Putamen (tissue), 1 donor: Measurements from ENCODE around the gene TNFAIP8.

Source experiments
- DNase-seq: peaks from one replicate; pipeline ENCODE4 v3.0.0-alpha.2; 2016; ENCODE audit warnings: low spot score

TNFAIP8 gene

DNA sequence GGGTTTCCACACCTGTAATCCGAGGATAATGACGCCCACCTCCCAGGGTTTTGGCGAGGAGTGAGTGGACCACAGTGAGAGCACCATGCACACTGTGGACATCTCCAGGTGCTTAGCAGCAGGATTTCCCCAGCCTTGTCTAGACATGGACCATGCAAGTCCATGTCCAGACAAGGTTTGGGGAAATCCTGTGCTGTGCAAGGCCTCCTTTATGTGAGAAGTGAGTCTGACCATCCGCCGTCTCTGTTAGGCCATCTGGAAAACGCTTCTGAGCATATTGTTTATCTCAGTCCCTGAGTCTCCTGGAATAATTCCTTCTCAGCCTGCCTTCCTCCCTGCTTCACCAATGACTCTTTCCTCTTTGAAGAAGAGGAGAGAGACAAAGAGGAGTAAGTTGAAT, 26.2 kb upstream of the TNFAIP8 start:
- no peak for DNase-seq

DNA sequence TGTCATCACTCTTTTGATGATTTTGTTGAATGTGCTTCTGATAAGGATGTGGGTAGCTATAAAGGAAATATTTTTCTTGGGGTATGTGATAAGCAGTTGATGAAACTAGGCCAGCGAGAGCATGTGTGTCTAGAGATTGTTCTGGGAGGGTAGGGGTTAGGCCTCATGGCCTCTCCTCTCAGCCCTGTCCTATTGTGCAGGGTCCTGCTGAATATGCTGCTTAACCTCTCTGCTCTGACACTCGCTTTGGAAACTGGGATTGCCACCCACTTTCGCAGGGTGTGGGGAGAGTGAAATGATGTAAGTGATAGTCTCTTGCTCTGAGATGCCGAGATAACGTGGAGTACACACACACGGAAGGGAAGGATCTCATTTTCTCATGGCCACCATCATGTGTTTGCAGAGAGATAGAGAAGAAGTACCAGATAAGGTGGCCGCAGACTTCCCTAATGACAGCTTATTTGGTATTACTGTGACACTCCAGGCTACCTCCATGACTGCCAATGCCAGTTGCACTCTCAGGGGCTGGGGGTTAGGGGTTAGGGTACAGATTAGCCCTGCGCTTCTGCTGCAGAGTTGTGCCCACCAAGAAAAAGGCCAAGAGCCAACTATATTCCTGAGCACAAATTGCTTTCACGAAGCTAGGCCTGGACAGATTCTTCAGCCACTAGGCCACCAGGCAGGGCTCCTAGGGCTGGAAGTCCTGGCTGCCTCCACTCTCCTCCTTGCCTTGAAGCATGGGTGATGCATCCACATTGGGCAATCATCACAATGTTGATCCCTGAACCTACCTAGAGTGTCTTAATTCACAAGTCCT, 25.2 kb upstream of the TNFAIP8 start:
- DNase-seq: no peak

DNA sequence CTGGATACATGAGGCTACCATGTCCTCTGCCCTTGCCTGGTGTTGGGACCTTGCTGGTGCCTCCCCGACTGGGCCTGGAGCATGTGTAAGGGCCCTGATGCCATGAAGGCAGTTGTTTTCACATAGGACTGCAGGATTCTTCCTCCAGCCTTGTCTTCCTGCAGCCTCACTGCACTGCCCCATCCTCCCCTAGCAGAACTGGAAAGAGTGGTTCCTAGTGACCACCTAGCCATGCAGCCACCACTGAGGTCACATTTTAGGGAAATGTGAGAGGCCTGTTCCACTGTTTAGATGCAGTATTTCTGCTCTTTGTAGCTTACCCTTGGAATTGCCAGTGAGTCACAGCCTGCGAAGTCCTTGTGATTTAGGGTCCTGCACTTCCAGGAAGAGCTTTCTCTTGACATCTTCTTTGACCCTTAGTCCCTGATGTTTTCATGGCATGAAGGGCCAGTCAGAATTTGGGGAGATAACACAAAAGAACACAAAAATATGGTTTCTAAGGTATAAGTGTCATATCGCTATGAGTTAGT, 24.2 kb upstream of the TNFAIP8 start:
- no peak for DNase-seq

DNA sequence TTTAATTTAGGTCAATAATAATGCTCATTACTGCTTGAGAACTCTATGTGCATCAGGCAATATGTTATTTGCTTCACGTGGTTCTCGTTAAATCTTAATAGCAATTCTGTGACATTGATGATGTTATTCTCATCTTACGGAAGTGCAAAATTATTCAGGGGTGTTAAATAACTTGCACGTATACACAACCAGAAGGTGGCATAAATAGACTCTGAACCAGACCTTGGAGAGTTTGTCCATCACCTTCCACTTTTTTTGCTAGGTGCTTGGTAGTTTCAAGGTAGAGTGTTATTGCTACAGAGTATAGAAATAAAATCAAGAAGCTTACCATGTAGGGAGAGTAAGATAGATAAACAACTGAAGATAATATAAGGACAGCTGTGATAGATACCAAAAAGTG, 23.6 kb upstream of the TNFAIP8 start:
- DNase-seq: no peak

DNA sequence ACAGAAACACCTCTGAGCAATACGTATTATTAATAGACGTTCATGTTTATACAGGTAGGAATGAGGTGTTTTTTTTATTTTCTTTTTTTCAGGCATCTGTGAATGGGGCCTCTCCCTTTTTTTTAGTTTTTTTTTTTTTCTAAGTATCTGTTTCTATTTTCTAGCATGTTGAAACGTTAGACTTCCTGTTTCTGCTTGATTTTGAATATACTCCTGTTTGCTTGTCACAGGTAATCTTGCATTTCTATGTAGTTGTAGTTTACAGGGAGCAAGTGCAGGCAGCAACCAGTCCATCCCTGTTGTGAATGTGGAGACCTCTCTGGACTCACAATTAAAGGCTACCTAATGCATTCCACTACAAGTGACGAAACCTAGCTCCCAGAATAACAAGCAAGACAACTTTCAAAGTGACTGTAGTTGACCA, 22.8 kb upstream of the TNFAIP8 start:
- no peak for DNase-seq

DNA sequence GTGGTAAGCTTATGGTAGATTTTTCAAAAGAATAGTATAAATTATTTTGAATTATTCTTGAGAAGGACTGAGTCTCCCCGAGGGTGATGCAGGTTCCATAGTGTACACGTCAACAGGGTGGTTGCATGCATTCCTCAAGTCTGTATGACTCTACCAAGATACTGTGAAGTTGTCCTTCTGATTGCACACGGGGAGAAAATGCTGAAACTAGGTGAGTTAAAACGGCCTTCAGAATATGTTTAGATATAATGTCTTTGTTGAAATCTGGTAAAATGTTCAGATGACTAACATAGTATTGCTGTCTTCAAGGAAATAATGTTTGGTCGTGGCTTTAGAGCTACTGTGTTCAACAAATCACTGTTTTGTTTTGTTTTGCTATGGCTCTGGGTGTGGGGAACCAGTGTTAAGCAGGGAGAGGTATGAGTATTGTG, 22.4 kb upstream of the TNFAIP8 start:
- no peak for DNase-seq

DNA sequence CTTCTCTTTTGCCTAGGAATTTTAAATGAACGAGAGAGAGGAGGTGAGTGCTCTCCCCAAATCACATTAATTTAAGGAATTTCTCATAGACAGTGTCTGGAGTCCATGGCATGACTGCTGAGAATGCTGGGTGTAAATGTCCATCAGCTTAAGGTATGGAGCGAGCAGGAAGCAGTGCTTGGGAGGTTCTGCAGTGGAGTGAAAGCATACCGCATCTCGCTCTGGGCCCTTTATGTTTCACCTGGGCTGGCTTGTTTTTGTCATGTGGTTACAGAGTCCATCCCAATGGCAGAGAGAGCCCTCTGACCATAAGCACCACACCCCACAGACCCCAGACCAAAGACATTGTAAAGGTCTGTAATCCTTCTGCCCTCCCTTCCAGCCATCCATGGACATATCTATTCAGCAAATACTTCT, 20.6 kb upstream of the TNFAIP8 start:
- no peak for DNase-seq

DNA sequence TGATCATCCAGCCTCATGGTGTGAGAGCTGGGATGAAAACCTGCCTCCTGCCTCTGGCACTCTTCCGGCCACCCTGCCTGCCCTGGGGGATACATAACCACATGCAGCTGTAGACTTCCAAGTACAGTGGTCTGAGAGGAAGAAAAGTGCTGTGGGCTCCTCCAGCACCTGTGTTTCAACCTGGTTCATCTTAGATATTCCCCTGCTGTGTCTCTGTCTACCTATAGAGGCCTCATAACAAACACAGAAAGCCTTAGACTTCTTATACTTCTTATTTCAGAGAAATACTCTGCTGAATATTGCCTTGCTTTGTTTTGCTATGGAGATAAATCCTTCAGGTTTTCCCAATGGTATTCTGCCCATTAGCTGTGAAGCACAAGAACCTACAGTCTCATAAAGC, 19.6 kb upstream of the TNFAIP8 start:
- DNase-seq: no peak

DNA sequence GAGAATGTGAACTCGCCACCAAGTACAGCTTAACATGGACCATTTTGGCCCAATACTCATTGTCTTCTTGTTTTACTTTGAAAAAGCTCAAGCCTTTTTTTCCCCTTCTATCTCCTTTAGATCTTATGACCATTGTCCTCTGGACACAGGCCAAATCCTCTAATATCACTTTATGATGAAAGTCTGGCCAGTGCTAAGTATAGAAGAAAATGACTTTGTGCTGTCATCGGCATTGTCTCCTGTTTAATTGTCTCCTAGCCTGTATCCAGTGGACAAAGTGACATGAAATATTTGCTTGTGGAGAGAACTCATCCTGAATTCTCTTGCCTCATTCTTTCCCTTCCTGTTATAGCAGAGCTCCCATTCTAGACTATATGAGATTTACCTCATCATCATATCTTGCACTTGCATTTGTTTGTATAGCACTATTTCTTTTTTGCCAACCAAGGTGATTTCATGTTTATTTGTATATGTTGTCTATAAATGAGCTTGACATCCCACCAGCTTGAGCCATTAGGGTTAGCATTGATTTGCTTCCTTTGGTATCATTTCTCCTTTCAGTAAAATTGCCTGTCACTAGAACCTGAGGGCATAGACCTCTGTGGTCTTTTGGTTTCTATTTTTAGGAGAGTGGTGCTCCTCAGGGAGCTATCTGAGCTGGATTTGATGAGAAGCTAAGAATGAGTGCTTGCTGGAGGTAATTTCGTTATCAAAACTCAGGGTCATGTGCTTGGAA, 18.8 kb upstream of the TNFAIP8 start:
- no peak for DNase-seq

DNA sequence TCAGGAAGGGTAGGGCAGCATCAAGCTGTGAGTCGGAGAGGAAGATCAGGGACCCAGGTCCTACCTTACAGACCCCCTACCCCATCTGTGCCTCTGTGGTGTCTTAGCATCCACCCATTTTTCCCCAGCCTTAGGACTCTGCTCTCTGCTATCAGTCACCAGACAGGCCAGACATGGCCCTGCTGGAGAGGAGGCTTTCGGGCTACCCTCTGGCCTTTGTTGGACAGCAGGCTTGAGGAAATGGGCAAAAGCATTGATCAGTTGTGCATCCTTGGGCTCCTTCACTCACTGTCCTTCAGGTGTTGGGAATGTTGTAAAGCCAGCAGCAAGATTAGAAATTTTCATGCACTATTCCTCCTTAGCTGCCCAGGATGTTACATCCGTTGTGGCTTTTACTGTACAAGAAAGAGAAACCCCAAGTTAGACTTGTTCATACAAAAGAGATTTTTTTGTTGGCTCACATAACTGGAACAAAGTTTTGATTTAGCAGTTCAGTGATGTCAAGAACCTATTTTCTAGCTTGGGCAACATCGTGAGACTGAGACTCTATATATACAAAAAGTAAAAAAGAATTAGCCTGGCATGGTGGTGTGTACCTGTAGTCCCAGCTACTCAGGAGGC, 17.4 kb upstream of the TNFAIP8 start:
- DNase-seq: no peak

DNA sequence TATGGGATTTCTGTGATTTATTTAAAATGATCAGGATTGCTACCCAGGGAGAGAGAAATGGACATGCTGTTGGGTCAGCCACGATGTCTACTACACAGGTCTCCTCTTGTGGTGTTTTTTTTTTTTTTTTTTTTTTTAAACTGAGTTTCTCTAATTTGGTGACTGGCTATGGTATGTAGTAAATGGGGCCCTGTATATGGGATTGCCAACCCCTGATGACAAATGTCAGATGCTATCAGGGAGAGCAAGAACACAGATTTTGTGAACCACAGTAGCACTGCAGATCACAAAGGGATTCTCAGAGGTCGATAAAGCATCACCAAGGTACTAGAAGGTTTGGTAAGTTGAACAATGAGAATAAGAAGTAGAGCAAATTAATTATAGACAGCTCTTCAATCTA, 16.5 kb upstream of the TNFAIP8 start:
- DNase-seq: no peak

DNA sequence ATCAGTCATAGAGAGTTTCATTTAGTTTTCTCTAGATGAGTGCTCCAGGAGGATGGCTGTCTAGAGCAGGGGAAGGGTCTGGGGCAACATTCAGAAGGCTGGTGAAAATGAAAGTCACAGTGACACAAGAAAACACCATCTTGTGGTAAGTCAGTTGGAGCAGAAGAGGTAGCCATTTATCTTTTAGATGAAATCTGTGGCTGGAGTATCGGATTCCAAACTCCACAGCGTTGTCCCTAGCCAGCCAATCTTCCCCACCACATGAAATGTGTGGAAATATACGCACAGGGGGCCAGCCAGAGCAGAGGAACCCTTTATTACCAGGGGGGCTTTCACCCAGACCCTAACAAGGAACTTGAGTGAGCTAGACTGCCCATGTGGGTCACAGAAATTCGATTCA, 15.9 kb upstream of the TNFAIP8 start:
- no peak for DNase-seq

DNA sequence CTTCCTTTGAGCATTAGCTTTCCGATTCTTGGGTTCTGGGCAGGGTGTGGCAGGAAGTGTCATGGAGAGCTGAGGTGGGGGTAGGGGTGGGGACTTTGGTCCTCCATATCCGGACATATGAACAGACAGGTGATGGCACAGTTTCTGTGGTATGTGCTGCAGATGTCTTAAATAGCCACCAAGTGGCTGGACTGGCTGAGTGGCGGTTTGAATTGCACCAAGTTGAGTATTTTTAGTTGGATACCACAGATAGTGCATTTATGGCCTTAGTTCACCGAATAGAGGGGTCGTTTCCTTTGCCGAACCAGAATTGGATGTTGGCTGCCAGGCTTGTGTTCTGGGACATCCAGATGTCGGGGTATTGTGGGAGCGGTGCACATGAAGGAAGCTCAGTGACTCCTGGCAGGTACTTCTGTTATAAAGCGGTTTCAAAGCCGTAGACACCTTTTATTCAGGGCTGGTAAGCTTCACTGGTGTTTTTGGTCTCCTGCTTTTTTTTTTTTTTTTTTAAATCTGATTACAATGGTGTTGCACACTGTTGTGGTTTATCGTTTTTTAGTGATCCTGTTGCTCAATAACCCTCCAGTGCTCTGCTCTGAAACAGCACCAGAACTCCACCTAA, 15.1 kb upstream of the TNFAIP8 start:
- DNase-seq: no peak

DNA sequence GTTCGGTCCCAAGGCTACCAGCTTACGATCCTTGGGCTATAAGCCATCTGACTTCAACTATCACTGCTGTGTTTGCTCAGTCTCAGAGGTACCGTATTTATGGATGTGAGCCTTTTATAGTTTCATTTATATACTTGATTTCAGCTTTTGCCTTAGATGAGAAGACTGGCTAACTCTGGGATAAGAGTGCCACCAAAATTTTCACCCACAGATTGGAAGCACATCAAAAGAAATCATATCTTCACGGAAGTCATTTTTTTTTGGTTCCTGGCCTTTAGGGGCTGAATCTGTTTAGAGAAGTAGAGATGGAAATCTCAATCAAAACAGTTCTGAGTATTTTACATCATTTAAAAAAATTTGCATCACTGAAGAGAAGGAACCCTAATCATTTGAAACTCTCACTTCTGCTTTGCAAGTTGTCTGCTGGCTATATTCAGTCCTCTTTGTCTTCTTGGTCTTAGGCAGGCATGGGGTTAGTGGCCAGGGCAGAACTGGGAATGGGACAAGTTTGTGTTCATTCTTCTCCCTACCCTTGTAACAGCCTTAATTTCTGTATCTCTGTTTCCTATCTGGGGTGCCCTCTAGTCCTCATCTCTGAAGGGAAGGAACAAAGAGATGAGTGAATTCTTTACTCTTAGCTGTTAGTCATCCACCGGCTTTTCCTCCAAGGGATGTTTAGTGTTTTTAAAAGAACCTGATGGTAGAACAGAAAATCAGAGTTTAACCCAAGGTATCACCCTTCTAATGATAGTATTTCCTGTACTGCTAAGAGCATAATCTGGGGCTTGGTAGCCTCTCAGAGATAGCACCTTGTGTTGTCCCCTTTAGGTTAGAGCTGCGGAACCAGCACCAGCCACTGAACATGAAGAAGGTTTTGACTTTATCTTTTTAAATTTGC, 14.1 kb upstream of the TNFAIP8 start:
- no peak for DNase-seq

DNA sequence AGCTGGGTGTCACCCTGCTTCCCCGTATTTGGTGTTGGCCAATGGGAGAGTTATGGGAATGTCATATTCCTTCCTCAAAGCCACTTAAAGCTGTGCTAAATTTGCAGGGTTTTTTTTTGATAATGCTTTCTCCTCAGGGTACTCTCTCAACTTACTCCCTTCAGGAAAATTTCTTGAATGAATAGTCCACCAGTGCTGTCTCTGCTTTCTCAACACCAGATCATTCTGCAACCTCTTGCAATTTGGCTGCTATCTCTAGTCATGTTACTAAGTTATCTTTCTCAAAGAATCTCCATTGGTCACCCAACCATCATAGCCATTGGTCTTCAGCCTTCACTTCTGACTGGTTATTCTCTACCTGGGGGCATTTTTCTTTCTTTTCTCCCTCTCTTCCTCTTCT, 13.4 kb upstream of the TNFAIP8 start:
- DNase-seq: no peak

DNA sequence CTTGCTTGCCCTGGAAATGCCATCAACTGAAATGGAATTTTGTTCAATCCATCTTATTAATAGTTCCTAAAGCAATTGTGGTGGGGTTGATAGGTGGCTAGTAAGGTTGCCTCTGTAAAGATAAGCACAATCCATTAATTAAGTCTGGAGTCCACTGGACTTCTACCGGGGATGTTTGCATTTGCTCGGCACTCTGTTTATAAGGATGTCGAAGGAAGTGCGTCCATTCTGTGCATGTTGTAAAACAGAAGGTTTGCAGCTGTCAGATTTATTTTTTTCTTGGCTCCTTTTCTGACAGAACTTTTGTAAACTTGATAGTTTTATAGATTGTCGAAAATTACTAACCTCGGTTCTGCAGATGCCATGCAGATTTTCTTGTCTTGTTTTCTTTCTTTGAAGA, 12.8 kb upstream of the TNFAIP8 start:
- DNase-seq: no peak

DNA sequence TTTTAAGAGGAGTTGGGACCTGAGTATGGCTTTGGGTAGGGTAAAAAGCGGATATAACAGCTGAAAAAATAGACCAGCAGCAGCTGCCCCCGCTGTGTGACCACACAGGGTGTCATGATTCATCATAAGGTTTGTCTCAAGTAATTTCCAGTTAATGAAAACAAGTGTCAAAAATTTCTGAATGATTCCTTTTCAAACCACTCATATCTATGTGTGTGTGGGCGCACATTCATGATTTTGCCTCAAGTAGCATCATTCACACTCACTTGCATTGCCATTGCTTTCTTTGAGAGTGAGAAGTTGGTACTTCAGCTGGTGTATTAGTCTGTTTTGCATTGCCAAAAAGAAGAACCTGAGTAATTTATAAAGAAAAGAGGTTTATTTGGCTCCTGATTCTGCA, 12.1 kb upstream of the TNFAIP8 start:
- no peak for DNase-seq

DNA sequence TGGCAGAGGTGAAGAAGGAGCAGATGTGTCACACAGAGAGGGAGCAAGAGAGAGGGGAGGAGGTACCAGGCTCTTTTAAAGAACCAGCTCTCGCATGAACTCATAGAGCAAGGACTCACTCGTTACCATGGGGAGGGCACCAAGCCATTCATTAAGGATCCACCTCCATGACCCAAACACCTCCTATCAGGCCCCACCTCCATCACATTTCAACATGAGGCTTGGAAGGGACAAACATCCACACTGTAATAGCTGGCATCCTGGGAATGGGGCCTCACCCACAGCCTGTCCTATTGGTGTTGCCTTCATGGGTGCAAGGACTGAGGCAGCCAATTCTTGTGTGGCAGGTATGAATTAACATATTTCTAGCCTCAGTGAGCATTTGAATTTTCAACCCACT, 11.6 kb upstream of the TNFAIP8 start:
- DNase-seq: no peak

DNA sequence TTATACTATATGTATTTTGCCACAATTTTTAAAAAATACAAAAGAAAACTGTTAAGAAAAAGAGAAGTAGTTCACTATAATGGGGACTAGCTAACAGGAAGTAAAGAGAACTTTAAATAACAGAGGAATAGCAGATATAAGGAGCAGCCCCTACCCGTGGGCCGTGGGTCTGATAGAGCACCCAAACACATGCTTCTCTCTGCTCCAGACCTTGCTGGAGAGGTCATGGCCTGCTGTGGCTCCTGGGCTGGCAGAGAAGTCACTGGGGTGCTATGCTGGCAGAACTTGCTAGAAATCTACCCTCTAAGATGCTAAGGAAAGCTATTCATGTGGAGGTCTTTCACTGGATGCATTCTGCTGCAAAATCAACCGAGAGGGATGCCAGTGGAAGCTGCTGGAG, 10.0 kb upstream of the TNFAIP8 start:
- no peak for DNase-seq

DNA sequence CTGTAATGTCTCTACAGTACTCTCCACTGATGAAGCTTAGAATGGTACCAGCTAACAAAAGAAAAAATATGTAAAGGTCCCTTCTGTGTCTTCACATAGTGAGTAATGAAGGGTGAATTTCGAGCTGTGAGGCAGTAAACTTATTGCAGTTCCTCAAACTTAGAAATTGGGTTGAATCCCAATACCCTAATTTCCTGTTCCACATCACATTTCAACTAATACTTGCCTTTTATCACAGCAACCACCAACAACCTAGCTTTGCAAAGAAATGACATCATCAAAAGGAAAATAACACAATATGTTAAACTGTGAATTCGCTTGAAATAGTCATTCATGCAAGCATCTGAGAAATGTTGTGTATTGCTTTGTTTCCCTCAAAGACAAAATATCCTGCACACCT, 9.4 kb upstream of the TNFAIP8 start:
- DNase-seq: no peak

DNA sequence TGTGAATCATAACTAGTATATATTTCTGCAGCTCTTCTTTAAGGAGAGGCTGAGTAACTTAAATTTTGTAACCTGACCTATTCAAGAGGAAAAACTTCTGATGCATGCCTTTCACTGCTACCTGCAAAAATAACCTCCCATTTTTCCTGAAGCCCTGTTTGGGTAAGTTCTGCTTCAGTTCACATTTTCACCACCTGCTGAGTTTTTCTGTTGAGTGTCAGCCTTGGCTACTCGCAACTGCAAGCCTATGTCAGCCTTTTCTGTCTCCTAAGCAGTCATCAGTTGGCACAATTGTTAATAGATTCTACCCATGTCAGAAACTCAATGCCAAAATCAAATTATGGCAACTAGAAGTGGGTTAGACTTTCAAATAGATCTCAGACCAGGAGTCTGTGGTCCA, 8.2 kb upstream of the TNFAIP8 start:
- DNase-seq: no peak
